ENCODE data around the gene GUCY1A2. TPM values are rescaled to one million over a fixed set of nuclear protein-coding genes. Genes with fewer than 3 reads are reported as not detected.

GUCY1A2 gene
- polyA plus RNA-seq, 1 donor (not counting 4 experiments of a cell fraction or from before 2014, with no cell fraction given): not detected

- dilution Hi-C loops (cut with MboI; ENCODE audit: extremely low pct_ligation_motif_present, low sequenced_read_pairs): no loop called here
- Histone ChIP-seq H2AFZ (ENCODE audit: control insufficient read depth, low read length) (no peak overlapping the region), H4K20me1 (ENCODE audit: control insufficient read depth, extremely low read depth, insufficient read depth, low read length) (no peaks in the 10 kb centered on the region), H3K27me3 (ENCODE audit: control insufficient read depth, extremely low read depth, insufficient read depth, low read length) (peaks cover 2% of the 10 kb centered on the region), H3K36me3 (ENCODE audit: control insufficient read depth in 2 of 2, extremely low read depth in 1 of 2, insufficient read depth in 2 of 2, low read length in 2 of 2) (no peaks in the 10 kb centered on the region), H3K4me3 (ENCODE audit: control insufficient read depth in 2 of 3, extremely low read depth in 1 of 3, insufficient read depth in 2 of 3, low read depth in 1 of 3, low read length in 3 of 3) (no peak overlapping the region), H3K79me2 (ENCODE audit: control insufficient read depth, insufficient read depth, low read length) (no peaks in the 10 kb centered on the region), H3K9ac (ENCODE audit: control insufficient read depth, extremely low read depth, insufficient read depth, low read length) (no peak overlapping the region), H3K27ac (ENCODE audit: control insufficient read depth, insufficient read depth, low read length) (no peak overlapping the region), H3K4me1 (ENCODE audit: control insufficient read depth, extremely low read depth, insufficient read depth, low read length) (no peaks in the 10 kb centered on the region), H3K4me2 (ENCODE audit: control insufficient read depth, extremely low read depth, insufficient read depth, low read depth, low read length) (no peak overlapping the region), H3K9me3 (ENCODE audit: control insufficient read depth, low read depth, low read length) (no peaks in the 10 kb centered on the region), H3K9me1 (ENCODE audit: control insufficient read depth, extremely low read depth, insufficient read depth, low read length) (no peaks in the 10 kb centered on the region)
- FAIRE-seq (no peak), DNase-seq (ENCODE audit: low read depth, low spot score) (no peak)
- TF ChIP-seq EZH2 (IDR thresholded peaks at IDR 0.05; ENCODE audit: low read length): no peak
- TF ChIP-seq, protein P1, sequence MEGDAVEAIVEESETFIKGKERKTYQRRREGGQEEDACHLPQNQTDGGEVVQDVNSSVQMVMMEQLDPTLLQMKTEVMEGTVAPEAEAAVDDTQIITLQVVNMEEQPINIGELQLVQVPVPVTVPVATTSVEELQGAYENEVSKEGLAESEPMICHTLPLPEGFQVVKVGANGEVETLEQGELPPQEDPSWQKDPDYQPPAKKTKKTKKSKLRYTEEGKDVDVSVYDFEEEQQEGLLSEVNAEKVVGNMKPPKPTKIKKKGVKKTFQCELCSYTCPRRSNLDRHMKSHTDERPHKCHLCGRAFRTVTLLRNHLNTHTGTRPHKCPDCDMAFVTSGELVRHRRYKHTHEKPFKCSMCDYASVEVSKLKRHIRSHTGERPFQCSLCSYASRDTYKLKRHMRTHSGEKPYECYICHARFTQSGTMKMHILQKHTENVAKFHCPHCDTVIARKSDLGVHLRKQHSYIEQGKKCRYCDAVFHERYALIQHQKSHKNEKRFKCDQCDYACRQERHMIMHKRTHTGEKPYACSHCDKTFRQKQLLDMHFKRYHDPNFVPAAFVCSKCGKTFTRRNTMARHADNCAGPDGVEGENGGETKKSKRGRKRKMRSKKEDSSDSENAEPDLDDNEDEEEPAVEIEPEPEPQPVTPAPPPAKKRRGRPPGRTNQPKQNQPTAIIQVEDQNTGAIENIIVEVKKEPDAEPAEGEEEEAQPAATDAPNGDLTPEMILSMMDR (optimal IDR thresholded peaks at IDR 0.05 in 1 of 3, IDR thresholded peaks at IDR 0.05 in 1 of 3, conservative IDR thresholded peaks at IDR 0.05 in 1 of 3; ENCODE audit: extremely low read depth in 1 of 3, insufficient read depth in 2 of 3, low read length in 3 of 3): no peak
These were observed 6.3 kb downstream of the GUCY1A2 start for GRCh38 chr11:107011977-107012376.

GRCh38 chr11:107009190-107009589 is 9.1 kb downstream of the GUCY1A2 start:
- DNase-seq (ENCODE audit: low read depth, low spot score): no peak
- no peak overlapping the region for H3K4me3 ChIP-seq (ENCODE audit: control insufficient read depth in 2 of 3, extremely low read depth in 1 of 3, insufficient read depth in 2 of 3, low read depth in 1 of 3, low read length in 3 of 3)
- H2AFZ ChIP-seq (ENCODE audit: control insufficient read depth, low read length): no peak overlapping the region
- no peaks in the 10 kb centered on the region for H3K79me2 ChIP-seq (ENCODE audit: control insufficient read depth, insufficient read depth, low read length)
- H3K4me1 ChIP-seq (ENCODE audit: control insufficient read depth, extremely low read depth, insufficient read depth, low read length): no peaks in the 10 kb centered on the region
- no peak overlapping the region for H3K27ac ChIP-seq (ENCODE audit: control insufficient read depth, insufficient read depth, low read length)
- dilution Hi-C loops (cut with MboI; ENCODE audit: extremely low pct_ligation_motif_present, low sequenced_read_pairs): no loop called here
- no peak for FAIRE-seq
- no peaks in the 10 kb centered on the region for H4K20me1 ChIP-seq (ENCODE audit: control insufficient read depth, extremely low read depth, insufficient read depth, low read length)
- no peaks in the 10 kb centered on the region for H3K27me3 ChIP-seq (ENCODE audit: control insufficient read depth, extremely low read depth, insufficient read depth, low read length)
- H3K36me3 ChIP-seq (ENCODE audit: control insufficient read depth in 2 of 2, extremely low read depth in 1 of 2, insufficient read depth in 2 of 2, low read length in 2 of 2): no peaks in the 10 kb centered on the region
- TF ChIP-seq, protein P1 (optimal IDR thresholded peaks at IDR 0.05 in 1 of 3, IDR thresholded peaks at IDR 0.05 in 1 of 3, conservative IDR thresholded peaks at IDR 0.05 in 1 of 3; ENCODE audit: extremely low read depth in 1 of 3, insufficient read depth in 2 of 3, low read length in 3 of 3): no peak
- TF ChIP-seq EZH2 (IDR thresholded peaks at IDR 0.05; ENCODE audit: low read length): no peak
- H3K9ac ChIP-seq (ENCODE audit: control insufficient read depth, extremely low read depth, insufficient read depth, low read length): no peak overlapping the region
- no peak overlapping the region for H3K4me2 ChIP-seq (ENCODE audit: control insufficient read depth, extremely low read depth, insufficient read depth, low read depth, low read length)
- H3K9me3 ChIP-seq (ENCODE audit: control insufficient read depth, low read depth, low read length): no peaks in the 10 kb centered on the region
- H3K9me1 ChIP-seq (ENCODE audit: control insufficient read depth, extremely low read depth, insufficient read depth, low read length): no peaks in the 10 kb centered on the region

All from keratinocyte (primary cell).